SK-N-SH (cell line): Measurements from ENCODE around the gene GTF3C2. TPM values are rescaled to one million over a fixed set of nuclear protein-coding genes. Genes with fewer than 3 reads are reported as not detected.

ENCODE experiments used
- CTCF ChIA-PET: fragments of 300-600, 350-600 bp; formaldehyde crosslinking; extraction: SDS; loops from one replicate; lab custom pipeline; 2021; lab: Yijun Ruan, JAX
- POLR2A ChIA-PET: fragments of 350-600 bp; sonication (Branson Sonifier 250); formaldehyde crosslinking; extraction: SDS; loops from one replicate; lab custom pipeline; 2020; ENCODE audit warnings: antibody characterized with exemption, inconsistent platforms; lab: Yijun Ruan, JAX
- DNase-seq: peaks from one replicate; pipeline ENCODE4 v3.0.0; 2012
- H2AFZ ChIP-seq: fragments of 200-600 bp; sonication (generic); 2 replicates; pipeline ENCODE4 v1.8.1; 2016; ENCODE audit warnings: antibody characterized with exemption, mild to moderate bottlenecking, low read depth
- H3F3A ChIP-seq: fragments of 200-600 bp; sonication (generic); replicated peaks from 2 replicates; pipeline ENCODE3; 2016; ENCODE audit warnings: antibody characterized with exemption, mild to moderate bottlenecking; ENCODE audit not compliant: insufficient read depth
- H3K27ac ChIP-seq, 2 experiments: fragments of 200-500 bp in 1 of 2; fragments of 200-600 bp in 1 of 2; sonication (Bioruptor generic) in 1 of 2; sonication (generic), shearing (Covaris generic) in 1 of 2; 2 replicates each; pipeline versions ENCODE4 v1.5.1 to v1.6.1; 2014 to 2016; ENCODE audit warnings: low read depth in 2 of 2, inconsistent platforms in 1 of 2, low read length in 1 of 2, mild to moderate bottlenecking in 1 of 2, mixed read lengths in 1 of 2
- H3K27me3 ChIP-seq: fragments of 200-600 bp; sonication (generic), shearing (Covaris generic); 2 replicates; pipeline ENCODE4 v1.6.1; 2016; ENCODE audit warnings: mixed run types; ENCODE audit not compliant: insufficient read depth
- H3K36me3 ChIP-seq, 2 experiments: fragments of 200-500 bp in 1 of 2; fragments of 200-600 bp in 1 of 2; sonication (Bioruptor generic) in 1 of 2; sonication (generic) in 1 of 2; replicated peaks in 1 of 2; 2 replicates each; pipeline versions ENCODE3 to v1.5.1; 2014 to 2016; ENCODE audit warnings: low read length in 1 of 2, mild to moderate bottlenecking in 1 of 2; ENCODE audit not compliant: insufficient read depth in 2 of 2, control insufficient read depth in 1 of 2
- H3K4me1 ChIP-seq, 2 experiments: fragments of 200-500 bp in 1 of 2; fragments of 200-600 bp in 1 of 2; sonication (Bioruptor generic) in 1 of 2; sonication (generic), shearing (Covaris generic) in 1 of 2; 2 replicates each; pipeline versions ENCODE4 v1.5.1 to v1.6.1; 2014 to 2016; ENCODE audit warnings: low read depth in 1 of 2, low read length in 1 of 2, mixed run types in 1 of 2; ENCODE audit not compliant: insufficient read depth in 2 of 2, control insufficient read depth in 1 of 2
- H3K4me2 ChIP-seq: fragments of 200-600 bp; sonication (generic), shearing (Covaris generic); 2 replicates; pipeline ENCODE4 v1.6.1; 2017; ENCODE audit warnings: mixed run types
- H3K4me3 ChIP-seq, 2 experiments: fragments of 200-500 bp in 1 of 2; fragments of 200-600 bp in 1 of 2; sonication (Bioruptor generic) in 1 of 2; sonication (generic), shearing (Covaris generic) in 1 of 2; 2 replicates each; pipeline versions ENCODE4 v1.5.1 to v1.8.1; 2014 to 2016; ENCODE audit warnings: low read depth in 2 of 2, inconsistent platforms in 1 of 2, low read length in 1 of 2, mild to moderate bottlenecking in 1 of 2, mixed read lengths in 1 of 2, moderate library complexity in 1 of 2
- H3K79me2 ChIP-seq: fragments of 200-600 bp; sonication (generic); 2 replicates; pipeline ENCODE4 v1.8.1; 2017; ENCODE audit warnings: mild to moderate bottlenecking; ENCODE audit not compliant: insufficient read depth
- H3K9ac ChIP-seq: fragments of 200-600 bp; sonication (generic); 2 replicates; pipeline ENCODE4 v1.6.1; 2017; ENCODE audit warnings: mixed run types
- H3K9me2 ChIP-seq: fragments of 200-600 bp; sonication (generic); 2 replicates; pipeline ENCODE4 v1.6.1; 2017; ENCODE audit warnings: mixed run types
- H3K9me3 ChIP-seq: fragments of 200-600 bp; sonication (generic); 2 replicates; pipeline ENCODE4 v1.6.1; 2017; ENCODE audit warnings: mixed run types, mild to moderate bottlenecking, moderate library complexity
- H4K20me1 ChIP-seq: fragments of 200-600 bp; sonication (generic); 2 replicates; pipeline ENCODE4 v1.6.1; 2017; ENCODE audit warnings: mild to moderate bottlenecking, mixed run types; ENCODE audit not compliant: insufficient read depth
- CHD2 ChIP-seq: fragments of 150-350 bp; IDR thresholded peaks from 2 replicates; pipeline ENCODE4 v1.6.1; 2018; ENCODE audit warnings: low read length; ENCODE audit not compliant: partially characterized antibody
- CTCF ChIP-seq: fragments of 200-600 bp; sonication (generic); IDR thresholded peaks from 2 replicates; pipeline ENCODE4 v1.6.1; 2017; ENCODE audit warnings: antibody characterized with exemption, mild to moderate bottlenecking, moderate library complexity
- FOSL2 ChIP-seq: IDR thresholded peaks from 2 replicates; pipeline ENCODE4 v1.4.0; 2012; ENCODE audit warnings: low read depth, mild to moderate bottlenecking, moderate library complexity, borderline replicate concordance
- FOXJ3 ChIP-seq: sonication (generic); formaldehyde crosslinking; IDR thresholded peaks from 2 replicates; pipeline ENCODE4 v1.5.1; 2020; ENCODE audit warnings: mild to moderate bottlenecking, missing genetic modification reagents
- FOXM1 ChIP-seq: IDR thresholded peaks from 2 replicates; pipeline ENCODE4 v1.4.0; 2012; ENCODE audit warnings: low read depth, mild to moderate bottlenecking
- GABPA ChIP-seq: IDR thresholded peaks from 2 replicates; pipeline ENCODE4 v1.4.0; 2012; ENCODE audit warnings: low read depth, mild to moderate bottlenecking
- GATA2 ChIP-seq: sonication (generic); formaldehyde crosslinking; IDR thresholded peaks from 2 replicates; pipeline ENCODE4 v1.5.0; 2020; ENCODE audit warnings: mild to moderate bottlenecking, missing genetic modification reagents
- IRF3 ChIP-seq: fragments of 150-350 bp; IDR thresholded peaks from 2 replicates; pipeline ENCODE4 v1.6.1; 2016; ENCODE audit warnings: mild to moderate bottlenecking, low read depth, low read length
- JUND ChIP-seq: IDR thresholded peaks from 2 replicates; pipeline ENCODE4 v1.4.0; 2012
- MAX ChIP-seq: IDR thresholded peaks from 2 replicates; pipeline ENCODE4 v1.4.0; 2012; ENCODE audit warnings: low read depth
- NFIC ChIP-seq: IDR thresholded peaks from 2 replicates; pipeline ENCODE4 v1.4.0; 2012; ENCODE audit warnings: borderline replicate concordance
- PBX3 ChIP-seq: IDR thresholded peaks from 2 replicates; pipeline ENCODE4; 2012
- REST ChIP-seq: IDR thresholded peaks from 2 replicates; pipeline ENCODE4 v1.6.1; 2012; ENCODE audit warnings: mild to moderate bottlenecking, low read depth, low read length, moderate library complexity
- RFX5 ChIP-seq: IDR thresholded peaks from 2 replicates; pipeline ENCODE4 v1.6.1; 2012; ENCODE audit warnings: mild to moderate bottlenecking, improper control_type of control experiment, low read length
- RXRA ChIP-seq: IDR thresholded peaks from 2 replicates; pipeline ENCODE4 v1.4.0; 2012; ENCODE audit warnings: low read depth, mild to moderate bottlenecking, borderline replicate concordance
- TAF1 ChIP-seq: IDR thresholded peaks from 2 replicates; pipeline ENCODE4 v1.6.1; 2012; ENCODE audit warnings: low read depth, mild to moderate bottlenecking, low read length, moderate library complexity, borderline replicate concordance
- TCF12 ChIP-seq: IDR thresholded peaks from 2 replicates; pipeline ENCODE4 v1.4.0; 2012
- USF2 ChIP-seq: fragments of 150-350 bp; IDR thresholded peaks from 2 replicates; pipeline ENCODE4 v1.6.1; 2017; ENCODE audit warnings: antibody characterized with exemption, low read length, low read depth, borderline replicate concordance
- YY1 ChIP-seq: IDR thresholded peaks from 2 replicates; pipeline ENCODE4 v1.4.0; 2012; ENCODE audit warnings: low read depth, mild to moderate bottlenecking
- WGBS: methylation state at CpG from one replicate; pipeline ENCODE4 v1.1.6; 2017; ENCODE audit warnings: low lambda C conversion rate; 5-methylcytosine and 5-hydroxymethylcytosine counted together
- polyA plus RNA-seq, 3 experiments: library from polyadenylated mRNA; depleted of rRNA; stranded (reverse); fragments of >200 nt; gene quantifications; 2 replicates each; pipeline ENCODE4 v1.2.3, GENCODE V29; 2012

GTF3C2 gene
- polyA plus RNA-seq, 1 of the 3 experiments (the other 2 are of a cell fraction) = 65.8 TPM

GRCh38 chr2:27306573-27307286 is 49.8 kb downstream of the GTF3C2 start:
- POLR2A ChIA-PET = interaction anchor here (0.6 to 1.7 kb wide), 2 partner anchors 50 to 145 kb away, joined by 4 to 5 read pairs; partner anchors contain the start of gene GTF3C2
- Histone ChIP-seq H3K9me3 (no peaks in the 10 kb centered on the region), H3K27ac (no peak overlapping the region), H3K79me2 (no peaks in the 10 kb centered on the region), H3K9me2 (no peaks in the 10 kb centered on the region), H4K20me1 (peaks cover 10% of the 10 kb centered on the region; the same call in 1 of the 2 replicates), H3K27me3 (peaks cover 15% of the 10 kb centered on the region; the same call in 1 of the 2 replicates), H3K9ac (no peak overlapping the region), H2AFZ (no peak overlapping the region), H3F3A (peaks cover 4% of the 10 kb centered on the region), H3K4me3 (no peak overlapping the region), H3K4me1 (peaks cover 0 to 18% of the 10 kb centered on the region in 2 experiments; a peak in 1 of 4 replicates), H3K36me3 (peaks cover 2 to 5% of the 10 kb centered on the region in 2 experiments), H3K4me2 (peak overlapping the region; percentile 35; the same call in 1 of the 2 replicates)
- TF ChIP-seq USF2 (no peak), TAF1 (no peak), GATA2 (CRISPR knock-in tag) (no peak), IRF3 (no peak), FOXJ3 (CRISPR knock-in tag) (no peak), GABPA (no peak), REST (no peak), RFX5 (no peak), FOSL2 (no peak), NFIC (no peak), MAX (no peak), TCF12 (no peak), RXRA (no peak), CHD2 (no peak), PBX3 (no peak), YY1 (no peak), FOXM1 (no peak), JUND (no peak), CTCF (no peak)
- WGBS = 65% methylated on average over 46 of the region's 51 CpGs
- CTCF ChIA-PET = interaction anchor here (1.0 to 8.3 kb wide), 8 partner anchors 7 to 208 kb away, joined by 3 to 123 read pairs (median 28); partner anchors contain the start of genes EIF2B4 and SLC30A3
- peak; percentile 75 for DNase-seq
